Endothelial cell (in vitro differentiated cells): ENCODE measurements around the gene TMC3. TPM values are rescaled to one million over a fixed set of nuclear protein-coding genes. Genes with fewer than 3 reads are reported as not detected.

Experiments
- DNase-seq: peaks from one replicate; pipeline ENCODE4 v3.0.0; 2021; ENCODE audit warnings: low spot score
- H3K27ac Mint-ChIP-seq: one replicate; pipeline ENCODE4 v1.8.0; 2021; ENCODE audit warnings: mixed read lengths, inconsistent platforms; ENCODE audit not compliant: unreplicated experiment
- H3K27me3 Mint-ChIP-seq: one replicate; pipeline ENCODE4 v1.8.0; 2021; ENCODE audit warnings: mild to moderate bottlenecking, moderate library complexity, mixed read lengths, inconsistent platforms; ENCODE audit not compliant: unreplicated experiment
- H3K36me3 Mint-ChIP-seq: one replicate; pipeline ENCODE4 v1.8.0; 2021; ENCODE audit warnings: mild to moderate bottlenecking, low read depth, mixed read lengths, inconsistent platforms; ENCODE audit not compliant: unreplicated experiment
- H3K4me1 Mint-ChIP-seq: one replicate; pipeline ENCODE4 v1.8.0; 2021; ENCODE audit warnings: mild to moderate bottlenecking, mixed read lengths, inconsistent platforms; ENCODE audit not compliant: unreplicated experiment
- H3K4me3 Mint-ChIP-seq: one replicate; pipeline ENCODE4 v1.8.0; 2021; ENCODE audit warnings: mild to moderate bottlenecking, mixed read lengths, inconsistent platforms; ENCODE audit not compliant: unreplicated experiment
- H3K9me3 Mint-ChIP-seq: one replicate; pipeline ENCODE4 v1.8.0; 2021; ENCODE audit warnings: mixed read lengths, inconsistent platforms; ENCODE audit not compliant: unreplicated experiment
- CTCF ChIP-seq: fragments of 200-600 bp; sonication (generic); IDR thresholded peaks from one replicate; pipeline ENCODE4 v1.5.0; 2021; ENCODE audit warnings: antibody characterized with exemption; ENCODE audit not compliant: unreplicated experiment
- total RNA-seq: library from RNA; stranded (reverse); fragmentation: NEBNext Ultra II Directional; extraction: Animal tissue kit (Norgen Biotek cat#: 25700); gene quantifications from one replicate; pipeline ENCODE4 v1.2.1, GENCODE V29; 2021; ENCODE audit not compliant: unreplicated experiment

The TMC3 gene
- total RNA-seq, 1 donor from 2014 or later: not detected

GRCh38 chr15:81302701-81303109 is 71.3 kb downstream of the TMC3 start:
- no peak for TF ChIP-seq CTCF
- Mint-ChIP-seq H3K27me3 (peaks cover 4% of the 10 kb centered on the region), H3K9me3 (no peaks in the 10 kb centered on the region), H3K4me3 (peak overlapping the region; percentile 23), H3K27ac (no peak overlapping the region), H3K36me3 (peaks cover 36% of the 10 kb centered on the region), H3K4me1 (peaks cover 18% of the 10 kb centered on the region)
- no peak for DNase-seq

GRCh38 chr15:81301815-81302399 is 72.1 kb downstream of the TMC3 start:
- no peak for TF ChIP-seq CTCF
- Mint-ChIP-seq H3K9me3 (no peaks in the 10 kb centered on the region), H3K27me3 (peaks cover 7% of the 10 kb centered on the region), H3K36me3 (peaks cover 34% of the 10 kb centered on the region), H3K27ac (no peak overlapping the region), H3K4me1 (peaks cover 26% of the 10 kb centered on the region), H3K4me3 (no peak overlapping the region)
- no peak for DNase-seq

GRCh38 chr15:81301385-81301784 is 72.6 kb downstream of the TMC3 start:
- Mint-ChIP-seq H3K36me3 (peaks cover 35% of the 10 kb centered on the region), H3K27me3 (peaks cover 7% of the 10 kb centered on the region), H3K27ac (no peak overlapping the region), H3K4me1 (peaks cover 31% of the 10 kb centered on the region), H3K9me3 (no peaks in the 10 kb centered on the region), H3K4me3 (no peak overlapping the region)
- no peak for DNase-seq
- no peak for TF ChIP-seq CTCF

GRCh38 chr15:81299630-81300273 is 74.3 kb downstream of the TMC3 start:
- Mint-ChIP-seq H3K36me3 (peaks cover 35% of the 10 kb centered on the region), H3K27ac (no peak overlapping the region), H3K27me3 (peaks cover 7% of the 10 kb centered on the region), H3K9me3 (no peaks in the 10 kb centered on the region), H3K4me1 (peaks cover 46% of the 10 kb centered on the region), H3K4me3 (no peak overlapping the region)
- DNase-seq: no peak
- no peak for TF ChIP-seq CTCF

- Mint-ChIP-seq H3K4me1 (peaks cover 49% of the 10 kb centered on the region), H3K27me3 (peaks cover 7% of the 10 kb centered on the region), H3K27ac (no peak overlapping the region), H3K4me3 (no peak overlapping the region), H3K36me3 (peaks cover 32% of the 10 kb centered on the region), H3K9me3 (no peaks in the 10 kb centered on the region)
- no peak for DNase-seq
- TF ChIP-seq CTCF: no peak
These were observed 74.9 kb downstream of the TMC3 start for GRCh38 chr15:81299156-81299555.
